ENCODE data around the gene KRT2.

The KRT2 gene

GRCh38 chr12:52685406-52685890, 33.4 kb upstream of the KRT2 start:
- TF ChIP-seq, protein P1, sequence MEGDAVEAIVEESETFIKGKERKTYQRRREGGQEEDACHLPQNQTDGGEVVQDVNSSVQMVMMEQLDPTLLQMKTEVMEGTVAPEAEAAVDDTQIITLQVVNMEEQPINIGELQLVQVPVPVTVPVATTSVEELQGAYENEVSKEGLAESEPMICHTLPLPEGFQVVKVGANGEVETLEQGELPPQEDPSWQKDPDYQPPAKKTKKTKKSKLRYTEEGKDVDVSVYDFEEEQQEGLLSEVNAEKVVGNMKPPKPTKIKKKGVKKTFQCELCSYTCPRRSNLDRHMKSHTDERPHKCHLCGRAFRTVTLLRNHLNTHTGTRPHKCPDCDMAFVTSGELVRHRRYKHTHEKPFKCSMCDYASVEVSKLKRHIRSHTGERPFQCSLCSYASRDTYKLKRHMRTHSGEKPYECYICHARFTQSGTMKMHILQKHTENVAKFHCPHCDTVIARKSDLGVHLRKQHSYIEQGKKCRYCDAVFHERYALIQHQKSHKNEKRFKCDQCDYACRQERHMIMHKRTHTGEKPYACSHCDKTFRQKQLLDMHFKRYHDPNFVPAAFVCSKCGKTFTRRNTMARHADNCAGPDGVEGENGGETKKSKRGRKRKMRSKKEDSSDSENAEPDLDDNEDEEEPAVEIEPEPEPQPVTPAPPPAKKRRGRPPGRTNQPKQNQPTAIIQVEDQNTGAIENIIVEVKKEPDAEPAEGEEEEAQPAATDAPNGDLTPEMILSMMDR (conservative IDR thresholded peaks at IDR 0.05; ENCODE audit: low read depth, low read length) = no peak
- no peak for DNase-seq (ENCODE audit: low read depth)
- no peak overlapping the region for H3K4me3 ChIP-seq (ENCODE audit: low read depth, low read length)

DNA sequence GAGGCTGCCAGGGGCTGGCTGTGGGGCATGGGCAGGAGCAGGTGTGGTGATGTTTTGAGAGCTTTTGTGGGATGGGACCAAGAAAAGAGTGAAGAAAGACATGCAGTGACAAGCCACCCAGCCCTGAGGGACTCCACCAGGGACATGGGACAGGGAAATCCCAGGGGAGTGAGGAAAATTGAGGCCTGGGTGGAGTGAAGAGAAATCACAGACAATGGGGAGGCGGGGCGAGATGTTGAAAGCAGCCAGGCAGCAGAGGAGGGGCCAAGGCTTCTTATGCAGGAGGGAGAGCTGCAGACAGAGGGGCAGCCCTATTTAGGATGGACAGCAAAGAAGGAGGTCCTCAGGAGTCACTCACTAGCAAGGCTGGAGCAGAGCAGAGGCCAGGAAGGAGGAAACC, 32.4 kb upstream of the KRT2 start:
- DNase-seq (ENCODE audit: low read depth) = no peak
- TF ChIP-seq, protein P1 (conservative IDR thresholded peaks at IDR 0.05; ENCODE audit: low read depth, low read length) = no peak
- H3K4me3 ChIP-seq (ENCODE audit: low read depth, low read length) = no peak overlapping the region

GRCh38 chr12:52683575-52684300, 31.7 kb upstream of the KRT2 start:
- no peak for DNase-seq (ENCODE audit: low read depth)
- TF ChIP-seq, protein P1 (conservative IDR thresholded peaks at IDR 0.05; ENCODE audit: low read depth, low read length) = no peak
- no peak overlapping the region for H3K4me3 ChIP-seq (ENCODE audit: low read depth, low read length)

DNA sequence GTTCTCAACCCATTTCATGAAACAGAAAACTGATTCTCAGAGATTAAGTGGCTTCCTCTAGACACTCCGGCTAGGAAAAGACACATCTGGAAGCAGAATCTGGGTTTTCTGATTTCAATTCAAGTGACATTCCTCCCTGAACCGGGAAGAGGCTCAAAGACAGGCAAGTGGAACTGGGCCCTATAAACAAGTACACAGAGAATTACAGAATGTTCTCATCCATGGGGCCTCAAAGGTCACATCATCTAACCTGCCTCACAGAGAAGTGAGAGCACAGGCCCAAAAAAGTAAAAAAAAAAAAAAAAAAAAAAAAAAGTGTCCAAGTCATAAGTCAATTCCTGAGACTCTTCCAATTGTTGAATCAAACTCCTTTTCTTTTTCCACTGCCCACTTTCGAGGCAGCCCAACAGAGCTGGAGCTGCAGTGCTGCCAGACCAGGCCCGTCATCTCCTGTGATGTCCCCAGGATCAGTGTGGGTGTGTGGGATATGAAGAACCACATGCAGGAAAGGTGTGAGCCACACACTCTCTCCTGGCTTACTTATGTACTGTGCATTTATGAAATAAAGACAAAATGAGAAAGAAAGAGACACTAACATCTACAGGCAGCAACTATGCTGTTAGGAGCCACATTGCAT, 31.0 kb upstream of the KRT2 start:
- no peak for DNase-seq (ENCODE audit: low read depth)
- TF ChIP-seq, protein P1 (conservative IDR thresholded peaks at IDR 0.05; ENCODE audit: low read depth, low read length) = no peak
- no peak overlapping the region for H3K4me3 ChIP-seq (ENCODE audit: low read depth, low read length)

DNA sequence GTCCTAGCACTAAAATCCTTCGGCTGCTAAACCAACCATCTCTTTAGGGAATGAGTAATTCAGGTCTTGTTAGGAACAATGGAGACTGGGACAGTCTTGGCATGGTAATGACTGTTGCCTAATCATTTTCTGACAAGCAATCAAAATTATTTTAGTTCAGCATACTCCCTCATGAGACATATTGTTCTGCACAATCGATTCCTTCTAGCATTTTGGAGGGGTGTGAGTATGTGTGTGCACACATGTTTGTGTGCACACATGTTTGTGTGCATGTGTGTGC, 30.3 kb upstream of the KRT2 start:
- DNase-seq (ENCODE audit: low read depth) = no peak
- H3K4me3 ChIP-seq (ENCODE audit: low read depth, low read length) = no peak overlapping the region
- TF ChIP-seq, protein P1 (conservative IDR thresholded peaks at IDR 0.05; ENCODE audit: low read depth, low read length) = no peak

DNA sequence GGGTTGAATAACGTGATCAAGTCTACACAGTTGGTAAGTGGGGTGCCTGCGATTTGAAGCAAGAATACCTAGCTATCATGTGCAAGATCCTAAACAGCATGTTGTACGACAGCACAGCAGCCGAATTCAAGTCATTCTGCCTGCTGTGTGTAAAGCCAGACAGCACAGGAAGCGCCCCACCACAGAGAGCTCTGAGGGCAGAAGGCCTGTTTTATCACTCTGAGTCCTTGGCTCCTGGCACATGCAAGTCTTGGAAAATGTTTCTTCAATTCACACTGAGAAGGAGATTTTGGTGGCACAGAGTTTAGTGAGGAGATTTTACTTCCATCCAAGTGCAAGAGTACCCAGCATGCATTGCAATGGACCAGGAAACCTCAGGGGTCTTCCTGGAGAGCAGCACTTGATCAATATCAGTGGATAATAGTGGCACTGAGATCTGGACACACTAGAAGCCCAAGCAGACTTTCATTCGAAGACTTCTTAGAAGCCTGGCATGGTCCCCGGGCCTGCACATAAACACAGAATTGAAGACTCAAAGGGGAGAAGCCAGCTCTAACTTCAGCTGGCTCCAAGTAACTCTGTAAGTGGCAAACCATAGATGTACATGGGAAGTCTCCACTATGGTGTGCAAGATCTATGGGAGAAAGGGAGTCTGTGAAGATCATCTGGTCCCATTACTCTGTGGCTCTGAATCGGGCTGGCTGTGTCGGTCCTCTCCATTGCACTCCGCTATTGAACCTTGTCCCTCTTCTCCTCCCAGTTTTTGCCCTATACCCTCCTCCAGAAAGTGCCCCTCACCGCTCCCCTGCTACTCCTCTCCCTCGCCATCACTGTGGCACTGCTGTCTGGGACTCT, 29.7 kb upstream of the KRT2 start:
- no peak for DNase-seq (ENCODE audit: low read depth)
- TF ChIP-seq, protein P1 (conservative IDR thresholded peaks at IDR 0.05; ENCODE audit: low read depth, low read length) = no peak
- H3K4me3 ChIP-seq (ENCODE audit: low read depth, low read length) = no peak overlapping the region
